OCI-LY1 (cell line): Measurements from ENCODE around the gene FAM204A.

Source experiments
- H2AFZ ChIP-seq: fragments of 200-600 bp; sonication (generic), shearing (Covaris generic); 2 replicates; pipeline ENCODE4 v1.6.0; 2014; ENCODE audit warnings: antibody characterized with exemption, mild to moderate bottlenecking, low read length
- H3F3A ChIP-seq: fragments of 200-600 bp; sonication (generic), shearing (Covaris generic); 2 replicates; pipeline ENCODE4 v1.6.0; 2014; ENCODE audit warnings: mild to moderate bottlenecking, antibody characterized with exemption, low read length, moderate library complexity; ENCODE audit not compliant: insufficient read depth
- H3K27ac ChIP-seq: fragments of 200-600 bp; sonication (generic); 2 replicates; pipeline ENCODE4 v1.5.1; 2014; ENCODE audit warnings: low read length, mixed run types, mild to moderate bottlenecking, low read depth; ENCODE audit not compliant: poor library complexity, severe bottlenecking
- H3K27me3 ChIP-seq: fragments of 200-600 bp; sonication (generic); 2 replicates; pipeline ENCODE4 v1.6.0; 2014; ENCODE audit warnings: antibody characterized with exemption, mild to moderate bottlenecking, low read length, moderate library complexity; ENCODE audit not compliant: insufficient read depth
- H3K36me3 ChIP-seq: fragments of 200-600 bp; sonication (generic); 2 replicates; pipeline ENCODE4 v1.6.1; 2014; ENCODE audit warnings: mild to moderate bottlenecking, antibody characterized with exemption, low read length, moderate library complexity, mixed read lengths; ENCODE audit not compliant: insufficient read depth
- H3K4me1 ChIP-seq: fragments of 200-600 bp; sonication (generic); 2 replicates; pipeline ENCODE4 v1.5.1; 2014; ENCODE audit warnings: mild to moderate bottlenecking, low read length, moderate library complexity; ENCODE audit not compliant: insufficient read depth, severe bottlenecking
- H3K4me2 ChIP-seq: fragments of 200-600 bp; sonication (generic), shearing (Covaris generic); 2 replicates; pipeline ENCODE4 v1.6.1; 2014; ENCODE audit warnings: low read length
- H3K4me3 ChIP-seq: fragments of 200-600 bp; sonication (generic); 2 replicates; pipeline ENCODE4 v1.5.1; 2014; ENCODE audit warnings: low read length, low read depth, mild to moderate bottlenecking, mixed read lengths; ENCODE audit not compliant: poor library complexity, severe bottlenecking
- H3K79me2 ChIP-seq: fragments of 200-600 bp; shearing (Covaris generic); 2 replicates; pipeline ENCODE4 v1.6.1; 2016; ENCODE audit warnings: mixed run types, low read length, mixed read lengths; ENCODE audit not compliant: insufficient read depth
- H3K9ac ChIP-seq: fragments of 200-600 bp; sonication (generic), shearing (Covaris generic); 2 replicates; pipeline ENCODE4 v1.6.1; 2014; ENCODE audit warnings: mild to moderate bottlenecking, low read length, mixed read lengths
- H3K9me2 ChIP-seq: fragments of 200-600 bp; sonication (generic), shearing (Covaris generic); 2 replicates; pipeline ENCODE4 v1.6.1; 2014; ENCODE audit warnings: low read depth, mild to moderate bottlenecking, low read length, mixed read lengths
- H3K9me3 ChIP-seq: fragments of 200-600 bp; shearing (Covaris generic); 2 replicates; pipeline ENCODE4 v1.6.1; 2014; ENCODE audit warnings: low read length, mixed read lengths
- H4K20me1 ChIP-seq: fragments of 200-600 bp; sonication (generic), shearing (Covaris generic); 2 replicates; pipeline ENCODE4 v1.6.0; 2016; ENCODE audit warnings: mild to moderate bottlenecking, low read length; ENCODE audit not compliant: insufficient read depth
- CTCF ChIP-seq: fragments of 200-600 bp; sonication (generic), shearing (Covaris generic); IDR thresholded peaks from 2 replicates; pipeline ENCODE4 v1.5.1; 2017; ENCODE audit warnings: mild to moderate bottlenecking, antibody characterized with exemption, low read length, moderate library complexity, mixed read lengths
- EZH2 ChIP-seq: fragments of 200-600 bp; sonication (generic), shearing (Covaris generic); IDR thresholded peaks from 2 replicates; pipeline ENCODE4 v1.8.0; 2017; ENCODE audit warnings: borderline replicate concordance, mixed run types, mild to moderate bottlenecking, antibody characterized with exemption, low read length, moderate library complexity, mixed read lengths

FAM204A gene

DNA sequence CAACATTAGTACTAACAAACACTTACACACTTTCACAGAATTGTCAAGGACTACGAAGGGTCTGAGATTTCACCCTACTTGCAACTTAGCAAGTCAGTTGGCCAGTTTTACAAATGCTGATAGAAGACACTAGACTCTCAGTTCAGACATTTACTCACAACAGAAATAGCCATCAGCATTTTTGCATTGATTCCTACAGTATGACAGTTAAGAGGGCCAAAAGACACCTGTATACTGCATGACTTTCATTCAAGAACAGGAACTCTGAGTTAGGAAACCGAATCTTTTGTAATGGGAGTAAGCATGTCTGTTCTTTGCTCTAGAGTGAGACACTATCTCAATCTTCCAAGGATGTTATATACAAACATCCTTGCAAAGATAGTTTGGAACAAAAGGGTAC lies 40.9 kb downstream of the FAM204A start:
- no peaks in the 10 kb centered on the region for H3K4me1 ChIP-seq
- TF ChIP-seq CTCF: no peak
- TF ChIP-seq EZH2: no peak
- no peaks in the 10 kb centered on the region for H4K20me1 ChIP-seq
- no peak overlapping the region for H3K27ac ChIP-seq
- H3K79me2 ChIP-seq: no peaks in the 10 kb centered on the region
- H3K4me3 ChIP-seq: no peak overlapping the region
- no peaks in the 10 kb centered on the region for H3K9me3 ChIP-seq
- H3F3A ChIP-seq: no peaks in the 10 kb centered on the region
- no peaks in the 10 kb centered on the region for H3K27me3 ChIP-seq
- no peaks in the 10 kb centered on the region for H3K9me2 ChIP-seq
- H2AFZ ChIP-seq: no peak overlapping the region
- H3K9ac ChIP-seq: no peak overlapping the region
- H3K4me2 ChIP-seq: no peak overlapping the region
- H3K36me3 ChIP-seq: peaks cover 10% of the 10 kb centered on the region; the same call in 1 of the 2 replicates

DNA sequence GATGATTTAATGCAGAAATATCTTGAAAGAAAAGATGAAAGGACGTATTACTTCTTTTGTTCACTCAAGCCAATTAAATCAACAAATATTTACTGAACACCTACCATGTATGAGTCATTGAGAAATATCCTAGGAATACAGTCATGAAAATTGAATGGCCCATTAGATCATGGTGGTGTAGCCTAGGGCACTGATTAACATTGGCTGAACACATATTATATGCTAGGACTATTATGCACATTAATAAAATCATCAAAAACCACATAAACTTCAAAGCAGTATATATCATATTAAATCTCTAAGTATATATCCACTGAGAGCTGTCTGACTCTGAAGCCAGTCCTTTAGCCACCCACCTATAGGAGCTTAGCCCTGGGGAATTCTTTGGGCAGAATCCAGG lies 41.8 kb downstream of the FAM204A start:
- Histone ChIP-seq H3K27ac (no peak overlapping the region), H3K9ac (no peak overlapping the region), H3K9me2 (no peaks in the 10 kb centered on the region), H2AFZ (no peak overlapping the region), H4K20me1 (no peaks in the 10 kb centered on the region), H3K36me3 (peaks cover 6% of the 10 kb centered on the region; the same call in 1 of the 2 replicates), H3K4me3 (no peak overlapping the region), H3K4me1 (no peaks in the 10 kb centered on the region), H3F3A (no peaks in the 10 kb centered on the region), H3K27me3 (no peaks in the 10 kb centered on the region), H3K79me2 (no peaks in the 10 kb centered on the region), H3K9me3 (no peaks in the 10 kb centered on the region), H3K4me2 (no peak overlapping the region)
- TF ChIP-seq EZH2 (no peak), CTCF (no peak)

- no peak for TF ChIP-seq CTCF
- no peak for TF ChIP-seq EZH2
- H3K4me2 ChIP-seq: no peak overlapping the region
Measured at GRCh38 chr10:118298787-118299186, 43.3 kb downstream of the FAM204A start.

More at GRCh38 chr10:118298787-118299186, 43.3 kb downstream of the FAM204A start:
- Histone ChIP-seq H3K27me3 (no peaks in the 10 kb centered on the region), H2AFZ (no peak overlapping the region), H3K79me2 (no peaks in the 10 kb centered on the region), H3K9me2 (no peaks in the 10 kb centered on the region), H3K9me3 (no peaks in the 10 kb centered on the region), H3K36me3 (no peaks in the 10 kb centered on the region), H4K20me1 (no peaks in the 10 kb centered on the region), H3F3A (no peaks in the 10 kb centered on the region), H3K9ac (no peak overlapping the region), H3K27ac (no peak overlapping the region), H3K4me3 (no peak overlapping the region), H3K4me1 (no peaks in the 10 kb centered on the region)
